Naive thymus-derived CD4-positive, alpha-beta T cell (primary cell): ENCODE measurements around the gene SCAPER. TPM values are rescaled to one million over a fixed set of nuclear protein-coding genes. Genes with fewer than 3 reads are reported as not detected.

Experiments
- ATAC-seq: fragments of 150-1000 bp; cut with Tn5 transposase; 2 replicates; pipeline ENCODE4 v1.10.0; 2021; ENCODE audit warnings: mild to moderate bottlenecking, moderate library complexity
- CTCF ChIA-PET: fragments of 350-600 bp; sonication (Branson Sonifier 250); formaldehyde crosslinking; loops from one replicate; lab custom pipeline; 2021; ENCODE audit warnings: antibody characterized with exemption; lab: Charles Lee
- POLR2A ChIA-PET: fragments of 350-600 bp; sonication (Branson Sonifier 250); formaldehyde crosslinking; loops from one replicate; lab custom pipeline; 2021; ENCODE audit warnings: antibody characterized with exemption, inconsistent platforms; lab: Charles Lee
- DNase-seq, 9 donors: peaks; one replicate each; pipeline versions ENCODE4 v3.0.0 to v3.0.0-alpha.2; 2020 to 2022; ENCODE audit warnings: mixed read lengths in 1 of 9
- H3K27ac ChIP-seq: one replicate; pipeline ENCODE4 v1.7.0; 2013; ENCODE audit warnings: mild to moderate bottlenecking, low read depth, low read length, moderate library complexity
- H3K27me3 ChIP-seq, 2 donors: one replicate each; pipeline ENCODE4 v1.7.0; 2013; ENCODE audit warnings: low read length in 2 of 2, mild to moderate bottlenecking in 2 of 2, moderate library complexity in 2 of 2; ENCODE audit not compliant: control insufficient read depth in 2 of 2, insufficient read depth in 2 of 2
- H3K36me3 ChIP-seq, 3 experiments: 1 replicate in 2 of 3; 2 replicates in 1 of 3; pipeline ENCODE4 v1.7.0; 2013; ENCODE audit warnings: low read length in 3 of 3, mild to moderate bottlenecking in 3 of 3, moderate library complexity in 1 of 3; ENCODE audit not compliant: insufficient read depth in 3 of 3, control insufficient read depth in 2 of 3
- H3K4me1 ChIP-seq, 2 donors: one replicate each; pipeline ENCODE4 v1.7.0; 2013; ENCODE audit warnings: low read length in 2 of 2, mild to moderate bottlenecking in 2 of 2, moderate library complexity in 1 of 2; ENCODE audit not compliant: control insufficient read depth in 2 of 2, insufficient read depth in 2 of 2
- H3K4me3 ChIP-seq: 2 replicates; pipeline ENCODE4 v1.7.0; 2013; ENCODE audit warnings: mild to moderate bottlenecking, low read length
- H3K9me3 ChIP-seq, 3 experiments: 1 replicate in 2 of 3; 2 replicates in 1 of 3; pipeline ENCODE4 v1.7.0; 2013; ENCODE audit warnings: low read length in 3 of 3; ENCODE audit not compliant: control insufficient read depth in 2 of 3
- H3K27ac Mint-ChIP-seq, 9 donors: one replicate each; pipeline ENCODE4 v1.8.0; 2020 to 2022; ENCODE audit warnings: mixed read lengths in 9 of 9, mild to moderate bottlenecking in 8 of 9, moderate library complexity in 5 of 9, inconsistent platforms in 2 of 9
- H3K27me3 Mint-ChIP-seq, 5 donors: one replicate each; pipeline ENCODE4 v1.8.0; 2021 to 2022; ENCODE audit warnings: mixed read lengths in 5 of 5, mild to moderate bottlenecking in 1 of 5
- H3K36me3 Mint-ChIP-seq, 5 donors: one replicate each; pipeline ENCODE4 v1.8.0; 2020 to 2022; ENCODE audit warnings: mixed read lengths in 5 of 5, mild to moderate bottlenecking in 3 of 5, inconsistent platforms in 1 of 5
- H3K4me1 Mint-ChIP-seq, 7 donors: one replicate each; pipeline ENCODE4 v1.8.0; 2020 to 2022; ENCODE audit warnings: mixed read lengths in 7 of 7, mild to moderate bottlenecking in 3 of 7, inconsistent platforms in 1 of 7
- H3K4me3 Mint-ChIP-seq, 10 donors: one replicate each; pipeline ENCODE4 v1.8.0; 2020 to 2022; ENCODE audit warnings: mild to moderate bottlenecking in 10 of 10, mixed read lengths in 10 of 10, moderate library complexity in 6 of 10, inconsistent platforms in 2 of 10
- H3K9me3 Mint-ChIP-seq, 11 donors: one replicate each; pipeline ENCODE4 v1.8.0; 2020 to 2022; ENCODE audit warnings: mixed read lengths in 11 of 11, mild to moderate bottlenecking in 4 of 11, inconsistent platforms in 1 of 11, moderate library complexity in 1 of 11
- intact Hi-C, 2 donors: fragments of 100-400 bp; cut with micrococcal nuclease; formaldehyde crosslinking; loops; one replicate each; pipeline ENCODE4 v1.15.1; 2023
- polyA plus RNA-seq, 2 donors: library from polyadenylated mRNA; unstranded; fragments of 300-500 nt; fragmentation: Illumina TruSeq; gene quantifications; one replicate each; pipeline ENCODE4 v1.2.3, GENCODE V29; 2021
- total RNA-seq, 6 experiments: library from RNA in 5 of 6; stranded (reverse) in 5 of 6; gene quantifications; 1 replicate in 5 of 6; 2 replicates in 1 of 6; pipeline ENCODE4 v1.2.3 and lab custom pipeline; 2021 to 2026

Gene SCAPER
- total and polyA plus RNA-seq, 7 experiments from 2014 or later, result 22.6 to 56.9 (median 48.8) TPM

DNA sequence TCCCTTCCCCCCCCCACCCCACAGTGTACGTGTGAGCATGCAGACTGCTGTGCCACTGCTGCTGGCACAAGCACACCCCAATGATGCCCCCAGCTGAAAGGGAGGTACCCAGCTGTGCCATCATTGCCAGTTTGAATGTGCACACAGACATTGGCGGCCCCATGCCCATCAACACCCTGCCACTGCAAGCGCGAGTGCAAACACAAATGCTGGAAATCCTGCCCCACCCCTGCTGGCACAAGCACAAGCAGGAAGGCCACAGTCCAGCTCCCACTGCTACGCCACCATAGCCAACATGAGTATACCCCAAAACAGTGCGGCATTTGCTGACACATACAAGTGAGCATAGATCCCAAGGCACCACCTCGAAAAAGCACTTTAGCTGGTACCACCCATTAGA lies 222.9 kb downstream of the SCAPER start:
- Mint-ChIP-seq H3K27ac (no peak overlapping the region), H3K9me3 (peaks cover 0 to 10% (median 2%) of the 10 kb centered on the region in 11 donors), H3K4me1 (peaks cover 0 to 1% (median 0%) of the 10 kb centered on the region in 7 donors), H3K36me3 (peaks cover 0 to 55% (median 23%) of the 10 kb centered on the region in 5 donors), H3K27me3 (no peaks in the 10 kb centered on the region), H3K4me3 (no peak overlapping the region)
- no peak overlapping the region for H3K4me3 ChIP-seq
- no peaks in the 10 kb centered on the region for H3K4me1 ChIP-seq
- CTCF ChIA-PET, result no interaction called here
- POLR2A ChIA-PET, result no interaction called here
- no peaks in the 10 kb centered on the region for H3K27me3 ChIP-seq
- no peaks in the 10 kb centered on the region for H3K9me3 ChIP-seq
- DNase-seq (no peak), ATAC-seq (no peak)
- H3K36me3 ChIP-seq, result no peaks in the 10 kb centered on the region
- intact Hi-C loops, result no loop called here
- H3K27ac ChIP-seq, result no peak overlapping the region

- H3K27ac Mint-ChIP-seq, result no peak overlapping the region
- peaks cover 0 to 1% (median 0%) of the 10 kb centered on the region in 7 donors for H3K4me1 Mint-ChIP-seq
- DNase-seq (no peak), ATAC-seq (no peak)
- peaks cover 0 to 5% (median 2%) of the 10 kb centered on the region in 11 donors for H3K9me3 Mint-ChIP-seq
- Histone ChIP-seq H3K27me3 (no peaks in the 10 kb centered on the region), H3K27ac (no peak overlapping the region), H3K36me3 (no peaks in the 10 kb centered on the region), H3K9me3 (no peaks in the 10 kb centered on the region), H3K4me1 (no peaks in the 10 kb centered on the region), H3K4me3 (no peak overlapping the region)
- H3K4me3 Mint-ChIP-seq, result no peak overlapping the region
- POLR2A ChIA-PET, result no interaction called here
- peaks cover 0 to 42% (median 15%) of the 10 kb centered on the region in 5 donors for H3K36me3 Mint-ChIP-seq
- intact Hi-C loops, result no loop called here
- no peaks in the 10 kb centered on the region for H3K27me3 Mint-ChIP-seq
- CTCF ChIA-PET, result no interaction called here
These were observed 226.4 kb downstream of the SCAPER start for GRCh38 chr15:76678766-76679165.

- intact Hi-C loops, result no loop called here
- H3K4me1 Mint-ChIP-seq, result peaks cover 0 to 2% (median 0%) of the 10 kb centered on the region in 7 donors
- no peaks in the 10 kb centered on the region for H3K27me3 Mint-ChIP-seq
- peaks cover 0 to 13% (median 0%) of the 10 kb centered on the region in 5 donors for H3K36me3 Mint-ChIP-seq
- H3K36me3 ChIP-seq, result no peaks in the 10 kb centered on the region
- H3K4me1 ChIP-seq, result no peaks in the 10 kb centered on the region
- CTCF ChIA-PET, result no interaction called here
- H3K9me3 ChIP-seq, result no peaks in the 10 kb centered on the region
- no peak overlapping the region for H3K27ac Mint-ChIP-seq
- no peaks in the 10 kb centered on the region for H3K9me3 Mint-ChIP-seq
- ATAC-seq, result no peak
- no peak overlapping the region for H3K4me3 Mint-ChIP-seq
- POLR2A ChIA-PET, result no interaction called here
- DNase-seq, result no peak
- no peaks in the 10 kb centered on the region for H3K27me3 ChIP-seq
- no peak overlapping the region for H3K4me3 ChIP-seq
- no peak overlapping the region for H3K27ac ChIP-seq
These were observed 230.3 kb downstream of the SCAPER start for GRCh38 chr15:76674883-76675282.

GRCh38 chr15:76669521-76670207 lies 235.5 kb downstream of the SCAPER start:
- no peak overlapping the region for H3K4me3 ChIP-seq
- peaks cover 0 to 4% (median 0%) of the 10 kb centered on the region in 11 donors for H3K9me3 Mint-ChIP-seq
- peaks cover 0 to 4% (median 0%) of the 10 kb centered on the region in 3 experiments for H3K36me3 ChIP-seq
- H3K27me3 Mint-ChIP-seq, result no peaks in the 10 kb centered on the region
- H3K36me3 Mint-ChIP-seq, result peaks cover 0 to 38% (median 22%) of the 10 kb centered on the region in 5 donors
- ChIA-PET POLR2A (no interaction called here), CTCF (no interaction called here)
- no peak overlapping the region for H3K4me3 Mint-ChIP-seq
- no peaks in the 10 kb centered on the region for H3K9me3 ChIP-seq
- H3K27ac ChIP-seq, result no peak overlapping the region
- intact Hi-C loops, result no loop called here
- DNase-seq, result no peak
- peaks cover 0 to 2% (median 0%) of the 10 kb centered on the region in 7 donors for H3K4me1 Mint-ChIP-seq
- no peak overlapping the region for H3K27ac Mint-ChIP-seq
- no peaks in the 10 kb centered on the region for H3K4me1 ChIP-seq
- ATAC-seq, result no peak
- H3K27me3 ChIP-seq, result no peaks in the 10 kb centered on the region

DNA sequence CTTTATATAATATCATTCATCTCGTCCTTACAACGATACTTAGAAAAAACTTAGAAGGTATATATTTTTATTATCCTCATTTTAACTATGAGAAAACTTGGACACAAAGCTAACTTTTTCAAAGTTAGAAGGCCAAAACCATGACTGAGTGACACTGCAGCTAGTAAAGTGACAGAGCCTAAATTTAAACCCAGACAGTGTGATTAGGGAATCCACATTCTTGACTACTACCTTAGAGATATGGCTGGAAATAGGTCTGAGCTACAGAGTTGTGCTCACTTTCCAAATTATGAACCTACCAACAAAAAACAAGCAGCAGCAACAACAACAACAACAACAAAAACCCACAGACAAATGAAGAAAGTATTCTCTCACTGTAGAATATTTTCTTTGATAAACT lies 236.2 kb downstream of the SCAPER start:
- Mint-ChIP-seq H3K27me3 (no peaks in the 10 kb centered on the region), H3K27ac (no peak overlapping the region), H3K4me1 (peaks cover 0 to 2% (median 0%) of the 10 kb centered on the region in 7 donors), H3K4me3 (no peak overlapping the region), H3K36me3 (peaks cover 0 to 44% (median 29%) of the 10 kb centered on the region in 5 donors), H3K9me3 (peaks cover 0 to 4% (median 0%) of the 10 kb centered on the region in 11 donors)
- no peak for DNase-seq
- Histone ChIP-seq H3K27me3 (no peaks in the 10 kb centered on the region), H3K9me3 (no peaks in the 10 kb centered on the region), H3K27ac (no peak overlapping the region), H3K4me3 (no peak overlapping the region), H3K4me1 (no peaks in the 10 kb centered on the region), H3K36me3 (peaks cover 0 to 10% (median 0%) of the 10 kb centered on the region in 3 experiments)
- ChIA-PET CTCF (no interaction called here), POLR2A (no interaction called here)
- intact Hi-C loops, result no loop called here
- ATAC-seq, result no peak

DNA sequence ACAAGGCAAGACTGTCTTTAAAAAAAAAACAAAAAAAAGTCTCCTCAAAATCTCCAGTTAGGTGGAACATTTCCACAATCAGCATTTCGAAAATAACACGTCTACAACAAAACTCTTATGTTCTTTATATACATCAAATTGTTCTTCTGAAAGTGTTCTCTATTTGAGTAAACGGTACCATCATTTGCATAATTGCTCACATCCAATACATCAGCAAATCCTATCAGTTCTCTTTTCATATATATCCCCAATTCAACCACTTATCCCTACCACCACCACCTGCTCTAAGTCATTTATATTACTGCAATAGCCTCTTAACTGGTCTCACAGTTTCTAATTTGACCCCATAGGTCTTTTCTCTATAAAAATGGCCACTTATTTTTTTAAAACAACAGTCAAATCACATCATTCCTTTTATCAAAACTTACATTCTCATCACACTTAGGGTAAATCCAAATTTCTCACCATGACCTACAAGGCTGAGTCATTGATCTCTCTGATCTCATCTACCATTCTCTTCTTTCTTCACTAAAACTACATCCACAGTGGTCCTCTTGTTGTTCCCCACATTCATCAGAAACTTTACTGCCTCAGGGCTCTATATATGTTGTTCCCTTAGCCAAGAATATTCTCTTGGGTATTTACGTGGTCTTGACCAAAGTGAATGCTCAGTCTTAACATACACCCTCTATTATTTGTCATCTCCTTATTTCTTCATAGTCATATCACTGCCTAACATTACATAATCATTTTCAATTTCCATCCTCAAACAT lies 237.0 kb downstream of the SCAPER start:
- H3K4me1 Mint-ChIP-seq, result peaks cover 0 to 2% (median 0%) of the 10 kb centered on the region in 7 donors
- Histone ChIP-seq H3K9me3 (no peaks in the 10 kb centered on the region), H3K27ac (no peak overlapping the region), H3K4me3 (no peak overlapping the region), H3K27me3 (no peaks in the 10 kb centered on the region), H3K36me3 (peaks cover 0 to 16% (median 0%) of the 10 kb centered on the region in 3 experiments), H3K4me1 (no peaks in the 10 kb centered on the region)
- peaks cover 0 to 52% (median 37%) of the 10 kb centered on the region in 5 donors for H3K36me3 Mint-ChIP-seq
- no peak overlapping the region for H3K27ac Mint-ChIP-seq
- ChIA-PET POLR2A (no interaction called here), CTCF (no interaction called here)
- no peak for ATAC-seq
- DNase-seq, result no peak
- H3K9me3 Mint-ChIP-seq, result peaks cover 0 to 4% (median 0%) of the 10 kb centered on the region in 11 donors
- no peaks in the 10 kb centered on the region for H3K27me3 Mint-ChIP-seq
- intact Hi-C loops, result no loop called here
- H3K4me3 Mint-ChIP-seq, result no peak overlapping the region
